ENCODE data around the gene ALPL.

Gene ALPL

DNA sequence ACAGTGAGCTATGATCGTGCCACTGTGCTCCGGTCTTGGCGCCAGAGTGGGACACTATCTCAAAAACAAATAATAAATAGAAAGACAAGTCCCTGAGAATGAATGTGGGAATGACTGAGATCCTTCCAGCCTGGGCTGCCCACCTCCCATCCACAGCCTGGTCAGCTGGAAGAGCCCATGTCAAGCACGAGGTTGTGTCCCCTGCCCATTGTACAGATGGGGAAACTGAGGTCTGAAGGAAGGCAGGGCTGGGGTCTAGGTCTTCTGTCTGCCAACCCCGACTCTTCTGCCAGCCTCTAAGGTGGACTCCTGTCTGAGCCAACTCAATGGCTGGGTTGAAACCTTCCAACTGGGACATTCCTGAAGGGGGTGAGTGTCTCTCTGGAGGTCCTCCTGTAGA, 80.4 kb downstream of the ALPL start:
- TF ChIP-seq, protein P1, sequence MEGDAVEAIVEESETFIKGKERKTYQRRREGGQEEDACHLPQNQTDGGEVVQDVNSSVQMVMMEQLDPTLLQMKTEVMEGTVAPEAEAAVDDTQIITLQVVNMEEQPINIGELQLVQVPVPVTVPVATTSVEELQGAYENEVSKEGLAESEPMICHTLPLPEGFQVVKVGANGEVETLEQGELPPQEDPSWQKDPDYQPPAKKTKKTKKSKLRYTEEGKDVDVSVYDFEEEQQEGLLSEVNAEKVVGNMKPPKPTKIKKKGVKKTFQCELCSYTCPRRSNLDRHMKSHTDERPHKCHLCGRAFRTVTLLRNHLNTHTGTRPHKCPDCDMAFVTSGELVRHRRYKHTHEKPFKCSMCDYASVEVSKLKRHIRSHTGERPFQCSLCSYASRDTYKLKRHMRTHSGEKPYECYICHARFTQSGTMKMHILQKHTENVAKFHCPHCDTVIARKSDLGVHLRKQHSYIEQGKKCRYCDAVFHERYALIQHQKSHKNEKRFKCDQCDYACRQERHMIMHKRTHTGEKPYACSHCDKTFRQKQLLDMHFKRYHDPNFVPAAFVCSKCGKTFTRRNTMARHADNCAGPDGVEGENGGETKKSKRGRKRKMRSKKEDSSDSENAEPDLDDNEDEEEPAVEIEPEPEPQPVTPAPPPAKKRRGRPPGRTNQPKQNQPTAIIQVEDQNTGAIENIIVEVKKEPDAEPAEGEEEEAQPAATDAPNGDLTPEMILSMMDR (IDR thresholded peaks at IDR 0.05; ENCODE audit: borderline replicate concordance, insufficient read depth, low read depth, low read length): no peak
- no peak overlapping the region for H3K4me3 ChIP-seq (ENCODE audit: low read depth, low read length)

DNA sequence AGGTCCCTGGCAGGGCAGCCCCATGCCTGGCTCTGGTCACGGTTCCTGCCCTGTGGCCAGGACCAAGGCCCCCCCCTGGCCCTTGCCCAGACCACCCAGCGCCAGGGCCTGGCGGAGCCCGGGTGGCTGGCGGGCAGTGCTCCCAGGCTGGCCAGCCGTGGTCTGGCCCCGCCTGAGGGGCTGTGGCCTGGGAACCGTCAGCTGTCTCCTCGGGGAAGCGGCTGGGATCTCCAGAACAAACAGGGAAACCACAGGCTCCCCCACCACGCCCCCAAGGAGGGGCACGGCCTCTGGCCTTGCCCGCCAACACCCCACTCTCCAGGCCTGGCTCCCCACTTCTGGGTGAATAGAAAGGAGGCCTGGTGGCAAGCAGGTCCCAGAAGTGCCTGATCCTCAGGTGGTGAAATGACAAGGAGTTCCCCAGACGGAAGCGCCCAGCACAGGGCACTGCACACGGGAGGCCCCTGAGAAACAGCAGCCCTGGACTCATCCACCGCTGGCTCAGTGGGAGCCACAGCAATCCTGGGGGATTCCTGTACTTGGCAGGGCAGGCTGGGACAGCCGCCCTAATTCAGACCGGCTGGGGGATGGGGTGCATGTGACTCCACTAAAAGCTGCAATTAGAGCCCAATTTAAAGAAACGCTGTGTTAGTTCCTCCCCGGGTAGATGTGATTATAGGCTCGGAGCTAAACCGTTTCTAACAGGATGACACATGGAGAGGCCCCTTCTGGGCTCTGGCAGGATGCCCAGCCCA, 81.1 kb downstream of the ALPL start:
- TF ChIP-seq, protein P1 (IDR thresholded peaks at IDR 0.05; ENCODE audit: borderline replicate concordance, insufficient read depth, low read depth, low read length): no peak

DNA sequence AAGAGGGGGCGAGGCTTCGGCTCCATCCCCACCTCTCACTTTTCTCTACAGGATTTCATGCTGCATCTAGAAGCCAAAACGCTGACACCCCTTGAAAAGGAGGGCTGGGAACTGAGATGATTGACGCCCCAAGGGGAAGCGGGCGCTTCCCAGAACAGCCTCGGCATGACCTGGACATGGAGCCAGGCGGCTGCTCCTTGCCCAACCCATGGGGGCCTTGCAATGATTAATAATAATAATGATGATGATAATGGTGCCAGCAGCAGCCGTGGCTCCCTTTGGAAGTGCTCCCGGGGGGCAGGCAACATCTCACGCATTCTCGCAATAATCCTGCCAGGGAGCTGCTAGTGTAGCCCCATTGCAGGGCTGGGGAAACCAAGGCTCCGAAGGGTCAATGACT, 81.7 kb downstream of the ALPL start:
- H3K4me3 ChIP-seq (ENCODE audit: low read depth, low read length): no peak overlapping the region
- TF ChIP-seq, protein P1 (IDR thresholded peaks at IDR 0.05; ENCODE audit: borderline replicate concordance, insufficient read depth, low read depth, low read length): no peak

More for the DNA sequence above, 81.1 kb downstream of the ALPL start:
- H3K4me3 ChIP-seq (ENCODE audit: low read depth, low read length): no peak overlapping the region

DNA sequence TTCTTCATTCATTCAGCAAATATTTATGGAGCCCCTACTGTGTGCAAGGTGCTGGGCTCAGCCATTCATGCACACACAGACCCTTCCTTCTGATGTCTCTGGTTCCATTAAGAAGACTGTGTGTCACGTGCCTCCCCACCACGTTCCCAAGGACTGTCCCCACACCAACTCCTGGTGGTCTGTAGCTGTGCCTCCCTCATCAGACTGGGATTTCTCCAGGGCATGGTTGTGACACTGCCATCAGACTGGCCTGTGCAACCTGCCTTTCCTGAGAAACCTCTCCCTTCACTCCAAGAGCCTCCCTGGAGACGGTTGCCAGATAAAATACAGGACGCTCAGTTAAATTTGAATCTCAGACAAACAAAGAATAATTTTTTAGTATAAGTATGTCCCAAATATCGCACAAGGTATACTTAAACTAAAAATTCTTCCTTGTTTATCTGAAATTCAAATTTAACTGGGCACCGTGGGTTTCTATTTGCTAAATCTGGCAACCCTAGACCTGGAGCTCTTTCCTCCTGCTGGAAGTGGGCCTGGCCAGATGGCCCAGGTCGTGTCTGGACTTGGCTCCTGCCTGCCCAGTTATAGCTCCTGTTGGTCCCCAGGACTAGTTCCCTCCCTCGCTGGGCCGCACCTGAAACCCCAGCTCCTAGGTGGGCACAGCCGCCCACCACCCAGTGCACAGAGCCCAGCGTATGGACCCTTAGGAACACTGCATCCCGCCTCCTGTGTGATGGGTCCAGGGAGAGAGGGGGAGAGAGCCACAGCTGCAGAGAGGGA, 83.1 kb downstream of the ALPL start:
- TF ChIP-seq, protein P1 (IDR thresholded peaks at IDR 0.05; ENCODE audit: borderline replicate concordance, insufficient read depth, low read depth, low read length): no peak
- H3K4me3 ChIP-seq (ENCODE audit: low read depth, low read length): no peak overlapping the region

DNA sequence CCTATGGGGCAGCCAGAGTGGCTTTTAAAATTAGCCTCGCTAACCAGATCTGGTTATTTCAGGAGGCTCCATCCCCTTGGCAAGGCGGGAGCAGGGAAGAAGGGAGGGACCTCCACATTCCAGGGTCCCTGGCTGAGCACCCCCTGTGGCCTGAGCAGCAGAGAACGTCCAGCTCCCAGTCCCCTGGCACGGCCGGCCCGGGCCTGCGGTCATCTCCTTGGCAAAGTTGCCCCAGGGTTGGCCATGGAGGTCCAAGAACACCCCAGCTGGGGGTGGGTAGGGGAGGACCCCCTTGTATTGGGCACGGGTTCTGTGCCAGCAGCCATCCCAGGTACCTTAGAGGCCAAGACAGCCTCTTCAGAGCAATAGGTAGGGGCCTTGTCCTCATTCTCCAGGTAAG, 84.0 kb downstream of the ALPL start:
- no peak overlapping the region for H3K4me3 ChIP-seq (ENCODE audit: low read depth, low read length)
- TF ChIP-seq, protein P1 (IDR thresholded peaks at IDR 0.05; ENCODE audit: borderline replicate concordance, insufficient read depth, low read depth, low read length): no peak

DNA sequence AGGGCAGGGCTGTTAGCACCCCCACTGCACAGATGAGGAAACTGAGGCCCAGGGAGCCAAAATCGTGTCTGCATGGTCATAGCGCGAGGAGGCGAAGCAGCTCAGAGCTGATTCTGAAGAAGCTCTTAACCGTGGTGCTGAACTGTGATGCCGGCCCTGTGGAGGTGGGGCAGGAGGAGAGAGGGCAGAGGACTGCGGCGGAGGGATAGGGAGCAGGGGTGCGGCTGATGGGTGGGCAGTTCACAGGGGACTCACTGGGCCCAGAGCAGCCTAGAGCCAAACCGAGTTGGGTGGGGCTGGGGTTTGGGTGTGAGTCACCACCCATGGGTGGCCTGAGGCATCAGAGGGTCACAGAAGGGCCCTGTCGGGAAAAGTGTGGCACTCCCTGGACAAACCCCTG, 85.3 kb downstream of the ALPL start:
- H3K4me3 ChIP-seq (ENCODE audit: low read depth, low read length): no peak overlapping the region
- TF ChIP-seq, protein P1 (IDR thresholded peaks at IDR 0.05; ENCODE audit: borderline replicate concordance, insufficient read depth, low read depth, low read length): no peak
